ENCODE results near the gene DCTN2.

- TF ChIP-seq EZH2phosphoT487 (IDR thresholded peaks at IDR 0.05; ENCODE audit: insufficient read depth, low read depth) = no peak
- TF ChIP-seq EZH2 (IDR thresholded peaks at IDR 0.05; ENCODE audit: insufficient read depth, poor library complexity, severe bottlenecking) = no peak
Measured at GRCh38 chr12:57558864-57559263, 11.9 kb upstream of the DCTN2 start.
